CD4-positive, alpha-beta T cell (primary cell): ENCODE measurements around the gene DTNBP1. TPM values are rescaled to one million over a fixed set of nuclear protein-coding genes. Genes with fewer than 3 reads are reported as not detected.

Experiments
- ATAC-seq: fragments of 200-7000 bp; cut with Tn5 transposase; one replicate; pipeline ENCODE4 v1.10.0; 2022; ENCODE audit warnings: mild to moderate bottlenecking; ENCODE audit not compliant: poor library complexity
- CTCF ChIA-PET: fragments of 350-600 bp; sonication (Branson Sonifier 250); formaldehyde crosslinking; loops from one replicate; lab custom pipeline; 2021; ENCODE audit warnings: antibody characterized with exemption, inconsistent platforms; lab: Charles Lee
- POLR2A ChIA-PET: fragments of 350-600 bp; sonication (Branson Sonifier 250); formaldehyde crosslinking; loops from one replicate; lab custom pipeline; 2021; ENCODE audit warnings: antibody characterized with exemption, inconsistent platforms; lab: Charles Lee
- DNase-seq, 14 experiments: peaks; one replicate each; pipeline ENCODE4 v3.0.0-alpha.2; 2013 to 2020; ENCODE audit warnings: mixed read lengths in 2 of 14
- H3K27ac ChIP-seq, 2 donors: one replicate each; pipeline versions ENCODE4 v1.5.1 to v1.7.0; 2013; ENCODE audit warnings: low read length in 2 of 2, low read depth in 1 of 2, mild to moderate bottlenecking in 1 of 2
- H3K27me3 ChIP-seq, 2 experiments: 1 replicate in 1 of 2; 2 replicates in 1 of 2; pipeline versions ENCODE4 v1.6.1 to v1.7.0; 2013; ENCODE audit warnings: low read length in 2 of 2, control low read depth in 1 of 2, mild to moderate bottlenecking in 1 of 2, moderate library complexity in 1 of 2; ENCODE audit not compliant: insufficient read depth in 2 of 2, control insufficient read depth in 1 of 2
- H3K36me3 ChIP-seq: one replicate; pipeline ENCODE4 v1.6.1; 2013; ENCODE audit warnings: low read length, control low read depth; ENCODE audit not compliant: insufficient read depth
- H3K4me1 ChIP-seq: one replicate; pipeline ENCODE4 v1.6.1; 2013; ENCODE audit warnings: low read length, control low read depth; ENCODE audit not compliant: insufficient read depth
- H3K4me3 ChIP-seq: one replicate; pipeline ENCODE4 v1.5.1; 2013; ENCODE audit warnings: mild to moderate bottlenecking, low read length, moderate library complexity
- H3K9me3 ChIP-seq, 2 experiments: 1 replicate in 1 of 2; 2 replicates in 1 of 2; pipeline versions ENCODE4 v1.6.1 to v1.7.0; 2013; ENCODE audit warnings: low read length in 2 of 2, mild to moderate bottlenecking in 2 of 2, control low read depth in 1 of 2, moderate library complexity in 1 of 2; ENCODE audit not compliant: control insufficient read depth in 1 of 2, insufficient read depth in 1 of 2
- H3K27ac Mint-ChIP-seq: one replicate; pipeline ENCODE4 v1.8.0; 2020; ENCODE audit warnings: mixed read lengths
- H3K27me3 Mint-ChIP-seq: one replicate; pipeline ENCODE4 v1.8.0; 2021; ENCODE audit warnings: mixed read lengths
- H3K36me3 Mint-ChIP-seq: one replicate; pipeline ENCODE4 v1.8.0; 2021; ENCODE audit warnings: low read depth, mixed read lengths
- H3K4me1 Mint-ChIP-seq: one replicate; pipeline ENCODE4 v1.8.0; 2021; ENCODE audit warnings: low read depth, mixed read lengths
- H3K4me3 Mint-ChIP-seq: one replicate; pipeline ENCODE4 v1.8.0; 2020; ENCODE audit warnings: mild to moderate bottlenecking, mixed read lengths
- H3K9me3 Mint-ChIP-seq: one replicate; pipeline ENCODE4 v1.8.0; 2020; ENCODE audit warnings: mixed read lengths
- CTCF ChIP-seq: fragments of 200-600 bp; IDR thresholded peaks from one replicate; pipeline ENCODE4 v1.8.0; 2022; ENCODE audit warnings: antibody characterized with exemption, mild to moderate bottlenecking
- intact Hi-C, 2 experiments: fragments of 100-400 bp; cut with DNase I in 1 of 2; cut with micrococcal nuclease in 1 of 2; formaldehyde crosslinking; loops; one replicate each; pipeline versions ENCODE4 v1.15.1 to v1.9.0; 2023 to 2025; cut with DNase I, micrococcal nuclease
- total RNA-seq, 174 experiments: library from RNA in 2 of 174; stranded (reverse) in 2 of 174; gene quantifications; one replicate each; pipeline ENCODE4 v1.2.3 and lab custom pipeline; 2021 to 2026

Gene DTNBP1
- total RNA-seq, 2 experiments from 2014 or later, result 14.5 to 14.7 TPM

GRCh38 chr6:15496345-15497131 is 166.3 kb downstream of the DTNBP1 start:
- ChIA-PET CTCF (no interaction called here), POLR2A (no interaction called here)
- Mint-ChIP-seq H3K4me1 (peaks cover 14% of the 10 kb centered on the region), H3K27ac (no peak overlapping the region), H3K9me3 (no peaks in the 10 kb centered on the region), H3K36me3 (peaks cover 62% of the 10 kb centered on the region), H3K27me3 (no peaks in the 10 kb centered on the region), H3K4me3 (no peak overlapping the region)
- Histone ChIP-seq H3K9me3 (no peaks in the 10 kb centered on the region), H3K27me3 (no peaks in the 10 kb centered on the region), H3K36me3 (peaks cover 49% of the 10 kb centered on the region), H3K4me3 (no peak overlapping the region), H3K4me1 (no peaks in the 10 kb centered on the region), H3K27ac (no peak overlapping the region)
- no peak for TF ChIP-seq CTCF
- ATAC-seq, result no peak
- intact Hi-C loops, result no loop called here
- no peak for DNase-seq

- peaks cover 55% of the 10 kb centered on the region for H3K36me3 Mint-ChIP-seq
- H3K4me1 ChIP-seq, result peaks cover 3% of the 10 kb centered on the region
- H3K27me3 Mint-ChIP-seq, result no peaks in the 10 kb centered on the region
- intact Hi-C loops, result no loop called here
- ChIA-PET CTCF (no interaction called here), POLR2A (no interaction called here)
- H3K36me3 ChIP-seq, result peaks cover 40% of the 10 kb centered on the region
- no peak for ATAC-seq
- TF ChIP-seq CTCF, result no peak
- H3K27ac Mint-ChIP-seq, result no peak overlapping the region
- H3K9me3 Mint-ChIP-seq, result no peaks in the 10 kb centered on the region
- no peak for DNase-seq
- H3K4me3 Mint-ChIP-seq, result no peak overlapping the region
- no peak overlapping the region for H3K27ac ChIP-seq
- no peaks in the 10 kb centered on the region for H3K27me3 ChIP-seq
- peaks cover 22% of the 10 kb centered on the region for H3K4me1 Mint-ChIP-seq
- H3K9me3 ChIP-seq, result no peaks in the 10 kb centered on the region
- no peak overlapping the region for H3K4me3 ChIP-seq
Measured at GRCh38 chr6:15495375-15495901, 167.4 kb downstream of the DTNBP1 start.

GRCh38 chr6:15493437-15494168 is 169.2 kb downstream of the DTNBP1 start:
- Mint-ChIP-seq H3K9me3 (no peaks in the 10 kb centered on the region), H3K4me1 (peaks cover 38% of the 10 kb centered on the region), H3K27me3 (no peaks in the 10 kb centered on the region)

More at GRCh38 chr6:15493437-15494168, 169.2 kb downstream of the DTNBP1 start:
- no peak overlapping the region for H3K4me3 Mint-ChIP-seq
- CTCF ChIA-PET, result no interaction called here
- TF ChIP-seq CTCF, result no peak
- intact Hi-C loops, result loop anchor here in 1 of 2 experiments (2.0 kb wide), 2 partner anchors 1283 to 1365 kb away; no protein-coding TSS in a partner anchor
- Histone ChIP-seq H3K9me3 (no peaks in the 10 kb centered on the region), H3K27me3 (no peaks in the 10 kb centered on the region), H3K36me3 (peaks cover 37% of the 10 kb centered on the region), H3K4me3 (no peak overlapping the region), H3K27ac (no peak overlapping the region), H3K4me1 (peaks cover 7% of the 10 kb centered on the region)
- ATAC-seq, result no peak
- no peak overlapping the region for H3K27ac Mint-ChIP-seq
- POLR2A ChIA-PET, result no interaction called here
- no peak for DNase-seq
- H3K36me3 Mint-ChIP-seq, result peaks cover 53% of the 10 kb centered on the region
